Renal pelvis (tissue), 12 donors: ENCODE data around the gene NFYC. TPM values are rescaled to one million over a fixed set of nuclear protein-coding genes. Genes with fewer than 3 reads are reported as not detected.

Experiments used
- DNase-seq: peaks from one replicate; pipeline ENCODE4 v3.0.0-alpha.2; 2013
- long read RNA-seq, 16 experiments: transcript quantifications; one replicate each; lab custom pipeline, GENCODE V29; 2026
- polyA plus RNA-seq, 3 donors: library from polyadenylated mRNA; unstranded; fragments of 120-200 nt; gene quantifications; one replicate each; pipeline ENCODE4 v1.2.1, GENCODE V29; 2013; ENCODE audit not compliant: insufficient read length in 3 of 3

The NFYC gene
- 100 to 1,000 TPM in 2 of 3 donors, 10 to 100 TPM in 1; 95.0 to 121 (median 116) TPM for polyA plus RNA-seq
- long read RNA-seq, donor 1, transcript NFYC-213 (10 exons, 1,950 nt): major isoform, 6 of 56 reads
- long read RNA-seq, donor 1, partial matches to known transcripts: 46 of 56 reads
- long read RNA-seq, donor 1, other reads (novel, unspliced or antisense): 0 of 56 reads
- long read RNA-seq, donor 2, transcript NFYC-213 (10 exons, 1,950 nt): major isoform, 18 of 27 reads
- long read RNA-seq, donor 2, partial matches to known transcripts: 5 of 27 reads
- long read RNA-seq, donor 2, other reads (novel, unspliced or antisense): 0 of 27 reads
- long read RNA-seq, donor 3, transcript NFYC-213 (10 exons, 1,950 nt): major isoform, 12 of 19 reads
- long read RNA-seq, donor 3, partial matches to known transcripts: 0 of 19 reads
- long read RNA-seq, donor 3, other reads (novel, unspliced or antisense): 0 of 19 reads
- long read RNA-seq, donor 4, transcript NFYC-213 (10 exons, 1,950 nt): major isoform, 22 of 31 reads
- long read RNA-seq, donor 4, partial matches to known transcripts: 0 of 31 reads
- long read RNA-seq, donor 4, other reads (novel, unspliced or antisense): 0 of 31 reads
- long read RNA-seq, donor 5, transcript NFYC-213 (10 exons, 1,950 nt): major isoform, 6 of 10 reads
- long read RNA-seq, donor 5, partial matches to known transcripts: 0 of 10 reads
- long read RNA-seq, donor 5, other reads (novel, unspliced or antisense): 0 of 10 reads
- long read RNA-seq, donor 6, transcript NFYC-213 (10 exons, 1,950 nt): major isoform, 8 of 18 reads
- long read RNA-seq, donor 6, partial matches to known transcripts: 0 of 18 reads
- long read RNA-seq, donor 6, other reads (novel, unspliced or antisense): 6 of 18 reads
- long read RNA-seq, donor 7, transcript NFYC-213 (10 exons, 1,950 nt): major isoform, 19 of 79 reads
- long read RNA-seq, donor 7, partial matches to known transcripts: 49 of 79 reads
- long read RNA-seq, donor 7, other reads (novel, unspliced or antisense): 0 of 79 reads
- long read RNA-seq, donor 8, transcript NFYC-213 (10 exons, 1,950 nt): major isoform, 5 of 5 reads
- long read RNA-seq, donor 8, partial matches to known transcripts: 0 of 5 reads
- long read RNA-seq, donor 8, other reads (novel, unspliced or antisense): 0 of 5 reads
- long read RNA-seq, donor 9, transcript NFYC-213 (10 exons, 1,950 nt): major isoform, 16 of 24 reads
- long read RNA-seq, donor 9, partial matches to known transcripts: 0 of 24 reads
- long read RNA-seq, donor 9, other reads (novel, unspliced or antisense): 0 of 24 reads
- long read RNA-seq, donor 10, transcript NFYC-213 (10 exons, 1,950 nt): major isoform, 11 of 22 reads
- long read RNA-seq, donor 10, partial matches to known transcripts: 5 of 22 reads
- long read RNA-seq, donor 10, other reads (novel, unspliced or antisense): 0 of 22 reads
- long read RNA-seq, donor 11, transcript NFYC-213 (10 exons, 1,950 nt): major isoform, 11 of 26 reads
- long read RNA-seq, donor 11, partial matches to known transcripts: 11 of 26 reads
- long read RNA-seq, donor 11, other reads (novel, unspliced or antisense): 0 of 26 reads
- long read RNA-seq, donor 12, transcript NFYC-213 (10 exons, 1,950 nt): major isoform, 14 of 25 reads
- long read RNA-seq, donor 12, partial matches to known transcripts: 0 of 25 reads
- long read RNA-seq, donor 12, other reads (novel, unspliced or antisense): 0 of 25 reads
- long read RNA-seq, donor 13, transcript NFYC-213 (10 exons, 1,950 nt): major isoform, 5 of 11 reads
- long read RNA-seq, donor 13, partial matches to known transcripts: 0 of 11 reads
- long read RNA-seq, donor 13, other reads (novel, unspliced or antisense): 0 of 11 reads
- long read RNA-seq, donor 14: 0 reads
- long read RNA-seq, donor 15, transcript NFYC-213 (10 exons, 1,950 nt): major isoform, 16 of 27 reads
- long read RNA-seq, donor 15, partial matches to known transcripts: 0 of 27 reads
- long read RNA-seq, donor 15, other reads (novel, unspliced or antisense): 0 of 27 reads
- long read RNA-seq, donor 16, transcript NFYC-213 (10 exons, 1,950 nt): major isoform, 19 of 93 reads
- long read RNA-seq, donor 16, partial matches to known transcripts: 62 of 93 reads
- long read RNA-seq, donor 16, other reads (novel, unspliced or antisense): 0 of 93 reads

DNA sequence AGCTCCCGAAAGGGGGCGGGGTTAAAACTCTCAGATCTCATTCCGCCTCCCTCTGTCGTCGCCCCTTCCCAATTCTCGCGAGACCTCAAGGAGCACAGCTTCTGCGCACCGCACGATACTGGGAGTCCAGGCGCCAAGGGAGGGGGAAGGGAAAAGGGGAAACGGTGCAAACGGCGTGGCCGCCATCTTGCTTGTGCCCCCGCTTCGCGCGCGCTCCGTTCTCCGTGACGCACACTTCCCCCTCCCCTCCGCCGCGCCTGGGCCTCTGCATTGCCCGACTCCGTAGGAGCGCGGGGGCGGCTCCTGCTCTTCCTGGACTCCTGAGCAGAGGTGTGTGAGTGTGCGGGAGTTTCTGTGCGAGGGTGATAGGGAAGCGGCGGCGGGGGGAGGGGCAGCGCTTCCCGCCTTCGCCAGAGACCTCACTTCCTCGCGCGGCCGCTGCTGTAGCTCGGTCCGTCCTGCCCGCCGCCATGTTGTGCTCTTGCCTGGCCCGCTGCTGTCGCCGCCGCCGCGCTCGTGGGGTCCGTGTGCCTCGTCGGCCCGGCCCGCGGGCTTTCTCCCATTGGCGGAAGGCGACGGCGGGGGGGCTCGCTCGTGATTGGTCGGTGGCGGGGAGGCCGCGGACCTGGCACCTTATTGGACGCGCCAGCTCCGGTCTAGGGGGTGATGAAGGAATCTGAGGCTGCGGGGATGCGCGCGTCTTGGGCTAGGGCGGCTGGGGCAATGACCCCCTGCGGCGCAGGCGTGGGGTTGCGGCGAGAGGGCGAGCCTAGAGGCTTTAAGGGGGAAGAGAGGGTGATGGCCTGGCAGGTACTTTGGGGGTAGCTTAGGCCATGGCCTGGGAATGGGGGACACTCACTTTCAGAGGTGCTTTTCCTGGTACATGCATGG, at the start of gene NFYC:
Gene NFYC, plus strand, starts transcription at position 167 of the 891 bp plus-strand sequence. CDS start 47,140 bp downstream, outside the sequence.
- DNase-seq: peak; percentile 100

GRCh38 chr1:40645118-40645680, 46.3 kb upstream of the NFYC start:
- DNase-seq: no peak

DNA sequence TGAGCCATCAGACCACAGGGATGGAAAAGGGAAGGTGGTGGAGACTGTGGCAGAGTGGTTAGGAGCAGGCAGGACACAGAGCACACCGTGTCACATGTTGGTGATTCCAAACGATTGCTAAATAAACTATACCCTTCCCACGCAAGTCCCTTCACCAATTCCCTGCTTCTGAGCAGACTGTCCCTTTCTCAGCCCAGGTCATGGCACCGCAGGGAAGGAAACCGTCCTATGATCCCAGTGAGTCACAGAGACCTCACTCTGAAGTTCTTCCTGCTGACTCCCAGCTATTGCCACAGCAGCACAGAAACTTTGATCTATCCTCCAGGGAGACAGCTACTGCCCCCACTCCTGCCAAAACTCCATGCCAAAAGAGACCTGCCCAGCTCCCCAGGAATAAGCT, 45.2 kb upstream of the NFYC start:
- no peak for DNase-seq

DNA sequence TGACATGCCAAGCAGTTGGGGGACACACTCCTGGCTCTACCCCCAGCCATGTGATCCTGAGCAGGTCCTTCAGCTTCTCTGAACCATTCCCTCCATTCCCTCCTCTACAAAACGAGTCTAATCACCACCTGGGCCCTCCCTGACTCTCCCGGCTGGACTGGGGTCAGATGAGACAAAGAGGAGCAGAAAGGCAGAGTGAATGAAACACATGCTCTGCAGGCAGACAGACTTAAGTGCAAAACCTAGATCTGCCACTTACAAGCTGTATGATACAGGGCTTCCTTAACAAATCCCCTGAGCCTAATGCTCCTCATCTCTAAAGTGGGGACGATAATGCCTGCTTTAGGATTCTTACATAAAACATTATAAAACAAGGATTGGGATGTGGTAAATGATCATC, 43.3 kb upstream of the NFYC start:
- no peak for DNase-seq

DNA sequence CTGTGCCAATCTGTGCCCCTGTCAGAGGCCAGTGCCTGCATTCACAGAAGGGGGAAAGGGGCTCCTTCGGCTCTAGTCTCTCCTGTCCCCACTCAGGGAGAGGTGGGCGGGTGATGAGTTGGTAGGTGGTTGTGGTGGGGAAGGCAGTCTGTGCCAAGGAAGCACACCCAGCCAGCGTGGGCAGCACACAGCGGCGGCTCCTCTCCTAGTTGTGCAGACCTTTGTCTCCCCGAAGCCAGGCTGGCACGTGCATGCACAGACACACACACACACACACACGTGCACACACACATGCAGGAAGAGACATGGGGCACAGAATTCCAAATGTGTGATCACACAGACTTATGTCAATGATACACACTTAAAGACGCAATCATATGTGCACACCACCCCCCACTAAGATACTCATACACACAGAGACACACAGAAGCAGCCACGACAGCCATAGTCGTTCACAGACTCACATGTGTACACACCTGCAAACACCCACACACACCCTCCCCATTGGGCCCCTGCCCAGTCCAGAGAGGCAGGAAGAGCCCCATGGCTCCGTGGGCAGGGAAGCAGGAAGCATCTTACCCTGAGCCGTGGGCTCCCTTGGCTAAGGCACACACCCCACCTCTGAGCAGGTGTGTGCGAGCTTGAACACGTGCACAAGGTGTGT, 42.4 kb upstream of the NFYC start:
- DNase-seq: no peak

GRCh38 chr1:40649592-40649930, 41.9 kb upstream of the NFYC start:
- no peak for DNase-seq

DNA sequence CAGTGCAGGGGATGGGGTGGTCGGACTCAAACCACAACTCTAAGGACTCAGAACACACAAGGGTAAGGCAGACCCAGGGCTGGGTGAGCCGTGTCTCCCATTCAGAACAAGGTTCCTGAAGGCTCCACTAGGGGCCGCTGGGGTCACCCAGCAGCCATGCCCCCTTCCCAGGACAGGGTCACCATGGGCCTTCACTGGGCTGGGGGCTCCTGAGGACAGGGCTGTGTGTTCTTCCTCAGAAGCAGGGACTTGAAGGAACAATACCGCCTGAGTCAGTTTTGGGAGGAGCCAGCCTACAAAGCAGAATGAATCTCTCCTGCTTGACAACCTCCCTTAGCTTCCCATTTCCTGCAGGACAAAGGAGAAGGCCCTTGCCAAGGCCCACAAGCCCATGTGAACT, 41.4 kb upstream of the NFYC start:
- no peak for DNase-seq

GRCh38 chr1:40651138-40651857, 40.2 kb upstream of the NFYC start:
- DNase-seq: no peak

- DNase-seq: no peak
Measured at GRCh38 chr1:40652468-40652867, 39.0 kb upstream of the NFYC start.

- DNase-seq: no peak
Measured at GRCh38 chr1:40652979-40653378, 38.5 kb upstream of the NFYC start.

DNA sequence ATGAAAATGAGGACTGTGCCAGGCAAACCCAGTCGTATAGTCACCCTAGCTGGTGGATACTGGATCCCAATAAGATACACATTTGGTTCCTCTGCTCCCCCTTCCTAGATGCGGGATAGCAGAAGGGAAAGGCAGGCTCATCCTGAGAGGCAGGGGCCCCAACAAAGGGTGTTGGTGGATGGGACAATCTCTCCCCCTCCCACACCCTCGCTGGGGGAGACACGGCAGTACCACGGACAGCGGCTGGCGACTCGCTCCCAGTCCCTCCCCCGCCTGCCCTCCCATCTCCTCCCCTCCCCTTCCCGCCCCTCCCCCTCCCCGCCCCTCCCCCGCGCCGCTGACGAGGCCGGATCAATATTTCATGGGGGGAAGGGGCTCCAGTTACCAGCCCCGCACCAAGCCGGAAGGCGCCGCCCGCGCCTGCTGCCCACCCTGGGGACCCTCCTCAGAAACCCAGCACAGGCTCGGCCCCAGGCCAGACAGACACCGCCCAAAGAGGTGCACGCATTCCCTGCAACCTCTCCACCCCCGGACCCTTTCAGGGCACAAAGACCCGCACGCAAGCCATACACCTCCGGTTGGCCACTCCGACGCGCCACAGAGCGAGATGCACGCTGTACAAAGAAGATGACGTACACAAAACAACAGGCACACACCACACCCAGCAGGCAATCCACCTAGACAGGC, 37.5 kb upstream of the NFYC start:
- DNase-seq: peak; percentile 27

- no peak for DNase-seq
Measured at GRCh38 chr1:40657046-40657445, 34.5 kb upstream of the NFYC start.

DNA sequence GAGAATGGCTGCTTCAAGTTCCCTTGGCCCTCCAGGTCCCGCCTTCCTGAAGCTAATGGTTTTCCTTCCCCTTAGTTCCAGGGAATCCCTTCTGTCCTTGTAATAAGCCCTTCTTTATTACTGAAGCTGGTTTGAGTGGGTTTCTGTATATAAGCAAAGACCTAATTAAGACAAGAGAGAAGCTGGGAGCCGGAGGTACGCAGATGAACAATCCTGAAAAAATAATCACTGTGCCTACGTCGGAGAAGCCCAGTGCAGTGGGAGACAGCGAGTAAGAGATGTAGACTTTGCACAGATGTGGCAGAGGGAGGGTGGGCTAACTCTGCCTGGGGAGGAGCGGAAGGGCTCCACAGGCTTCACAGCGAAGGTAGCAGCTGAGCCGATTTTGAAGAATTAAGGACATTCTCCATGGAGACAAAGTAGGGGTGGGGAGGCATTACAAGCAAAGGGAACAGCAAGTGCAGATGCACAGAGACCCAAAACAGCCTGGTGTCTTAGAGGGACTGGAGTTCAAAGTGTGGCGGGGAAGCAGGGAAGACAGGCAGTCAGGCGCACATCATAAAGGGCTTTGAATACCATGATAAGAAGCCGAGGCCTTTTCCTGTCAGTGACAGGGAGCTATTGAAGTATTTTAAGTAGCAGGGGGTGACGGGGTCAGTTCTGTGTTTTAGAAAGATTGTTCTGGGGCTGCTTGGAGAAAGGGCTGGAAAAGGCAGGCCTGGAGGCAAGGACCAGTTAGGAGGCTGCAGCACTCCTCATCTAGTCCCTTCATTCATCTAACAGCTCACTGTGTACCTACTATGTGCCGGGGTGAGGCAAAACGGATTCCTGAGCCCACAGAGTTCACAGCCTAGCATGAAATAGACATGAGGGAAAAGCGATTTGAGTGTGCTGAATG, 32.5 kb upstream of the NFYC start:
- DNase-seq: no peak

DNA sequence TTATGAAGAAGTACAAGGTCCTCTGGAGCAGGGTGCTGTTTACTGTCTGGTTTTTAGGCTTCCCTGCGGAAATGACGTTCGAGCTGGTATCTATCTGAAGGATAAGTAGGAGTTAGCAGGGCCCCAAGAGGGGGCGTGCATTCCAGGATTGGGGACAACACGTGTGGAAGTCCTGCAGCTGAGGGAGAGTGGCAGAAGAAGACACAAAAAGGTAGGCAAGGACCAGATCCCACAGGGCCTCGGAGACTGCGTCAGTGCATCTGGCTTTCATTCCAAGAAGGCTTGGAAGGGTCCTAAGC, 31.9 kb upstream of the NFYC start:
- DNase-seq: no peak

DNA sequence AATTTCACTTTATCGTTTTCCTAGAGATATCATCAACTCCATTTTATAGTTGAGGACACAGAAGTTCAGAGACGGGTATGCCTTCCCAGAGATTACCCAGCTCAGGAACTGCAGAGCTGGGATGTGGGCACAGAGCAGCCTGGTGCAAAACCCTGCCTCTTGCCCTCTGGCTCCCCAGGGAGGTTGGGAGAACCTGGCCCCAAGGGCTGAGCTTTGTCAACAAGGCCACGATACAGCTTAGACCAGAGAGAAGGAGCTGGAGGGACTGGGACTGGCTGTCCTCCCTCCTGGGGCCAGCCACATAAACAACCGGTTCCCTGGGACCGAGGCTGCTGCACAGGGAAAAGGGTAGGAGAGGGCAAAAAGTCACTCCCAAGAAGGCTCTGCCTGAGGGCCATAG, 29.8 kb upstream of the NFYC start:
- no peak for DNase-seq

GRCh38 chr1:40662151-40662550, 29.4 kb upstream of the NFYC start:
- no peak for DNase-seq
